ENCODE data around the gene ABRAXAS1. TPM values are rescaled to one million over a fixed set of nuclear protein-coding genes. Genes with fewer than 3 reads are reported as not detected.

The ABRAXAS1 gene
- total and polyA plus RNA-seq, 10 of the 15 experiments (the other 5 are each of a cell fraction or from before 2014, with no cell fraction given) = 2.2 to 9.7 (median 5.8) TPM

GRCh38 chr4:83490876-83491450 lies 6.1 kb upstream of the ABRAXAS1 start:
- no peak for FAIRE-seq
- DNase-seq (ENCODE audit: low read depth, low spot score) = no peak
- ATAC-seq = peak; percentile 82

More at GRCh38 chr4:83490876-83491450, 6.1 kb upstream of the ABRAXAS1 start:
- Histone ChIP-seq H3K4me2 (ENCODE audit: control insufficient read depth, insufficient read depth) (no peak overlapping the region), H3K4me1 (ENCODE audit: control insufficient read depth, insufficient read depth, low read length) (no peaks in the 10 kb centered on the region), H3K36me3 (ENCODE audit: control insufficient read depth in 2 of 2, insufficient read depth in 2 of 2, low read length in 1 of 2) (no peaks in the 10 kb centered on the region), H4K20me1 (ENCODE audit: control insufficient read depth, insufficient read depth) (no peaks in the 10 kb centered on the region), H3K79me2 (ENCODE audit: control insufficient read depth, insufficient read depth, low read length) (no peaks in the 10 kb centered on the region), H3K9me3 (replicated peaks; ENCODE audit: control insufficient read depth, insufficient read depth, low read length) (no peaks in the 10 kb centered on the region), H3K4me3 (no peak overlapping the region), H2AFZ (ENCODE audit: control insufficient read depth, low read depth, low read length) (no peak overlapping the region), H3K27ac (ENCODE audit: control insufficient read depth, insufficient read depth) (no peak overlapping the region), H3K27me3 (replicated peaks in 1 of 2; ENCODE audit: control insufficient read depth in 2 of 2, insufficient read depth in 2 of 2, low read length in 1 of 2) (no peaks in the 10 kb centered on the region), H3K9ac (ENCODE audit: control insufficient read depth, insufficient read depth, low read length) (no peak overlapping the region)
- CTCF ChIA-PET = interaction anchor here (0.7 to 3.3 kb wide), 16 partner anchors 8 to 160 kb away, joined by 3 to 26 read pairs (median 4); no protein-coding TSS in a partner anchor
- POLR2A ChIA-PET = interaction anchor here (0.6 kb wide), 1 partner anchor 337 kb away, joined by 4 read pairs; no protein-coding TSS in a partner anchor
- BruUV-seq (replicated peaks) = no TSS peak
- intact Hi-C loops (cut with micrococcal nuclease; ENCODE audit: unreplicated experiment) = loop anchor here (1.0 kb wide), 1 partner anchor 149 kb away; no protein-coding TSS in a partner anchor
- in situ Hi-C loops (cut with MboI) = no loop called here
- WGBS (ENCODE audit: insufficient coverage, insufficient replicate concordance, low lambda C conversion rate, missing lambda C conversion rate) = 0% methylated on average over 1 of the region's 1 CpG
- RAD21 ChIA-PET (ENCODE audit: unreplicated experiment) = no interaction called here
- SMC1A ChIA-PET (ENCODE audit: uncharacterized antibody, unreplicated experiment) = interaction anchor here (0.6 to 2.3 kb wide), 3 partner anchors 8 to 150 kb away, joined by 3 to 12 read pairs (median 4); no protein-coding TSS in a partner anchor
- TF ChIP-seq, protein P1, sequence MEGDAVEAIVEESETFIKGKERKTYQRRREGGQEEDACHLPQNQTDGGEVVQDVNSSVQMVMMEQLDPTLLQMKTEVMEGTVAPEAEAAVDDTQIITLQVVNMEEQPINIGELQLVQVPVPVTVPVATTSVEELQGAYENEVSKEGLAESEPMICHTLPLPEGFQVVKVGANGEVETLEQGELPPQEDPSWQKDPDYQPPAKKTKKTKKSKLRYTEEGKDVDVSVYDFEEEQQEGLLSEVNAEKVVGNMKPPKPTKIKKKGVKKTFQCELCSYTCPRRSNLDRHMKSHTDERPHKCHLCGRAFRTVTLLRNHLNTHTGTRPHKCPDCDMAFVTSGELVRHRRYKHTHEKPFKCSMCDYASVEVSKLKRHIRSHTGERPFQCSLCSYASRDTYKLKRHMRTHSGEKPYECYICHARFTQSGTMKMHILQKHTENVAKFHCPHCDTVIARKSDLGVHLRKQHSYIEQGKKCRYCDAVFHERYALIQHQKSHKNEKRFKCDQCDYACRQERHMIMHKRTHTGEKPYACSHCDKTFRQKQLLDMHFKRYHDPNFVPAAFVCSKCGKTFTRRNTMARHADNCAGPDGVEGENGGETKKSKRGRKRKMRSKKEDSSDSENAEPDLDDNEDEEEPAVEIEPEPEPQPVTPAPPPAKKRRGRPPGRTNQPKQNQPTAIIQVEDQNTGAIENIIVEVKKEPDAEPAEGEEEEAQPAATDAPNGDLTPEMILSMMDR (IDR thresholded peaks at IDR 0.05 in 2 of 3, conservative IDR thresholded peaks at IDR 0.05 in 1 of 3; ENCODE audit: control insufficient read depth in 2 of 3, extremely low read depth in 1 of 3, insufficient read depth in 1 of 3, low read depth in 3 of 3, low read length in 3 of 3) = peak; percentile 78 to 94 (median 86)
- TF ChIP-seq ZNF217 (IDR thresholded peaks at IDR 0.05) (no peak), RAD21 (IDR thresholded peaks at IDR 0.05; ENCODE audit: insufficient read depth, low read depth, low read length) (peak; percentile 76), SMC3 (IDR thresholded peaks at IDR 0.05; ENCODE audit: borderline replicate concordance, low read length) (peak; percentile 80)
